Measurements from ENCODE around the gene ITPA.

The ITPA gene

DNA sequence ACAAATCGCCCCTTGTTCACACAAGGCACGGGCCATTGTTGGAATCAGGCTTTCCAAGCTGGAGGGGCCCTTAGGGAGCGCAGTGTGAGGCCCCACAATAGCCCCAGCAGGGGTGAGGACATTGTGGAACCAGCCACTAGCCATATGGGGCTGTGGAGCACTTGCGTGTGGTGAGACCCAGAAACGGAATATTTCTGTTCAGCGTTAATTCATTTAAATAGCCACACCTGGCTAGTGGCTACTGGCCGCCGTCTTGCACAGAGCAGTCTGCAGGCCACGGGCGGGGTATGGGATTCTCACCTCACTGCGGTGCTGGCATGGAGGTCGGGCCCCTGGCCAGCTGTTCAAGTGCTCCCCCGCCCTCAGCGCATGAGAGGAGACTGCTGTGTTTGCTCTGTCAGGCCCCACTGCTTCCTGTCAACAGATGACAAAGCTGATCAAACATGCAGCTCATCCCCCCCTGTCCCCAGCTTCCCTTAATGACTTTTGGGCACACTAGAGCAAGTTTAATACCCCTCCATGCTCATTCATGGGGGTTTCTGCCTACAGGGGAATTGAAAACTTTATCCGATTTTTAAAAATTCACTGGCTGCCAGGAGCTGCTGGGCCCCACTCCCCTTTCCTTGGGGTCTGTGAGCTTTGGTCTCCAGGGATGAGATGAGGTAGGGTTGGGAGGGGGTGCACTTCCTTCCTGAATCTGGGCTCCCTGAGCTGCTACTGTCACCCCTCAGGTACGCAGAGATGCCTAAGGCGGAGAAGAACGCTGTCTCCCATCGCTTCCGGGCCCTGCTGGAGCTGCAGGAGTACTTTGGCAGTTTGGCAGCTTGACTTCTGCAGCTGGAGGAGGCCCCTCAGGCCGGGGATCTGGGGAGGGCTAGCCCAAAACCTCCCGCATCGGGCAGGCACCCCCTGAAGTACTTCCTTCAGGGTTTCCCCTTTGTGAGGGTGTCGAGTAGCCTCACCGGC, 13.6 kb downstream of the ITPA start:
- no peak for TF ChIP-seq CTCF (IDR thresholded peaks at IDR 0.05; ENCODE audit: borderline replicate concordance, insufficient read depth, low read depth, low read length)

GRCh38 chr20:3223651-3223993, 14.3 kb downstream of the ITPA start:
- no peak overlapping the region for H3K4me3 ChIP-seq (ENCODE audit: low read depth, low read length)

More for the DNA sequence above, 13.6 kb downstream of the ITPA start:
- no peak overlapping the region for H3K4me3 ChIP-seq (ENCODE audit: low read depth, low read length)

GRCh38 chr20:3223994-3224680, 14.8 kb downstream of the ITPA start:
- no peak overlapping the region for H3K4me3 ChIP-seq (ENCODE audit: low read depth, low read length)

More at GRCh38 chr20:3223651-3223993, 14.3 kb downstream of the ITPA start:
- no peak for TF ChIP-seq CTCF (IDR thresholded peaks at IDR 0.05; ENCODE audit: borderline replicate concordance, insufficient read depth, low read depth, low read length)

GRCh38 chr20:3224681-3225421, 15.6 kb downstream of the ITPA start:
- no peak for TF ChIP-seq CTCF (IDR thresholded peaks at IDR 0.05; ENCODE audit: borderline replicate concordance, insufficient read depth, low read depth, low read length)

More at GRCh38 chr20:3223994-3224680, 14.8 kb downstream of the ITPA start:
- no peak for TF ChIP-seq CTCF (IDR thresholded peaks at IDR 0.05; ENCODE audit: borderline replicate concordance, insufficient read depth, low read depth, low read length)

GRCh38 chr20:3226093-3226492, 16.8 kb downstream of the ITPA start:
- TF ChIP-seq CTCF (IDR thresholded peaks at IDR 0.05; ENCODE audit: borderline replicate concordance, insufficient read depth, low read depth, low read length) = no peak
- no peak overlapping the region for H3K4me3 ChIP-seq (ENCODE audit: low read depth, low read length)

More at GRCh38 chr20:3224681-3225421, 15.6 kb downstream of the ITPA start:
- H3K4me3 ChIP-seq (ENCODE audit: low read depth, low read length) = no peak overlapping the region

GRCh38 chr20:3226864-3227263, 17.6 kb downstream of the ITPA start:
- TF ChIP-seq CTCF (IDR thresholded peaks at IDR 0.05; ENCODE audit: borderline replicate concordance, insufficient read depth, low read depth, low read length) = no peak
- no peak overlapping the region for H3K4me3 ChIP-seq (ENCODE audit: low read depth, low read length)
